GM21390 (cell line): ENCODE measurements around the gene AP2M1.
"Not testable (repeated sequence)": the region's sequence is repeated elsewhere in the genome, so short reads cannot be mapped to it uniquely, and the experiment has no call there.

Source experiments
- ATAC-seq: cut with Tn5 transposase; IDR thresholded peaks from one replicate; pipeline ENCODE4 v1.9.1; 2021; ENCODE audit not compliant: unreplicated experiment

The AP2M1 gene

DNA sequence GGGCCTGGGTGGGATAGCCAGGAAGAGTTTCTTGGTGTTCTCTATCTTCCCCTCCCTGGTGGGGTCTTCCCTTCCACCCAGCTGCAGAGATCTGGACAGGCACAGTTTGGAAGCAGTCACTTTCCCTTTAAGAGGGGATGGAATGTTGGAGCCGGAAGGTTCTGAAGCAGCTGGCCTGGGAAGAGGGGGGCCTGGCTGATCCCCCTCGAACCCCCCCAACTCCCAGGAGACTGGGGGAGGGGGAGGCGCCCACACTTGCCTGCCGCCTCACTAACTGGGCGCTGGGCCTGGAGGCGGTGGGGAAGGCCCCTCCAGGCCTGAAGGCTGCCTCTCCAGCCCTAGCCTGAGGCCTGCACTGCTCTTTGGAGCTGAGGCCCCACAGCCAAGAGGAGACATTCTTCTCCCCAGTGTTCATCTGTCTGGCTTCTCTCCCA, 18.1 kb upstream of the AP2M1 start:
- ATAC-seq = no peak

DNA sequence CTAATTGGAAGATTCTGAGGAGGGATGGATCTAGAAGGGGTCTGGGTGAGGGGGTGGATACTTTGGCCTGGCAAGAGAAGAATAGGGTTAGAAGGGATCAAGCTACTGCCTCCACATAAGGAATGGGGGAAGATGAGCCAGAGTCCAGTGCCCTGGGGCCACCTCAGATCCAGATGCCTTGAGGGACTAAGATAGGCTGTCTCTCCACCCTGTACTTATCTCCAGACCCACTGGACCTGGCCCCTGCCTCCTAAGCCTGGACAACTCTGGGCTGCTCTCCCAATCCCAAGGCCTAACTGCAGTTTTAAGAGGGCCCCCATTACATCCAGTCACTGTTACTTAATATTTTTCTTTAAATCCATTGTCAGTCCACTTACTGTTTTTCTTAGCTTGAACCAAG, 17.4 kb upstream of the AP2M1 start:
- ATAC-seq = no peak

DNA sequence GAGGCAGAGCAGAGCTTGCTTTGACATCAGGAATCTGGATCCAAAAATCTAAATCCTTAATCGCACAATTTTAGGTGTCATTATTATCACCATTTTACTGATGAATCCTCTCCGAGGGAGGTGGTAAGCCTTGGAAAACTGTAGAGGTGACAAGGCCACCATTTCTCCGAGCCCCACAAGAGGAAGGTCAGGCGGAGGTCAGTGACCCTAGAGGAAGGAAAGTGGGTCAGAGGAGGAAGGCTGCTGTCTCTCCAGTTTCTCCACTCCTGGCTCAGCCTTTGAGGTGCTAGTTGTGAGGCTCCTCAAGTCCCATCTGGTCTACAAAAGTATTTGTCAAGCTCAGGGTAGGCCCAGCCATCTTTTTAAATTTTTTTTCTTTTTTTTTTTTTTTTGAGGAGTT, 16.3 kb upstream of the AP2M1 start:
- no peak for ATAC-seq

DNA sequence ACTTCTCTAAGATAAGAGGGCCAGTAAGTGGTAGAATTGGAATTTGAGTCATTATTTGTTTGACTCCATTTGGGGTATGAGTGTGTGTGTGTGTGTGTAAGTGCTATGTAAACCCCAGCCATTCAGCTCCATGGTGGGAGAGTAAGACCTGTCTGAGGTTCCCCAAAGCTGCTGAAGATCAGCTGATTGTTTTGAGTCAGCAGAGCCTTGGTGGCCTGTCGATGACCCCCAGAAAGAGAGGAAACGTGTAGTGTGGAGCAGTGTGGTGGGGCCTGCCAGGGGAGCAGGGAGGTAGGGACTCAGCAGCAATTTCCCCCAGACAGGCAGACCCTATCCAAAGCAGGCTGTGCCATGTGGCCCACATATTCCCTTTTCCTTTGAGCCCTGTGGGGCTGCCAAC, 14.2 kb upstream of the AP2M1 start:
- no peak for ATAC-seq

DNA sequence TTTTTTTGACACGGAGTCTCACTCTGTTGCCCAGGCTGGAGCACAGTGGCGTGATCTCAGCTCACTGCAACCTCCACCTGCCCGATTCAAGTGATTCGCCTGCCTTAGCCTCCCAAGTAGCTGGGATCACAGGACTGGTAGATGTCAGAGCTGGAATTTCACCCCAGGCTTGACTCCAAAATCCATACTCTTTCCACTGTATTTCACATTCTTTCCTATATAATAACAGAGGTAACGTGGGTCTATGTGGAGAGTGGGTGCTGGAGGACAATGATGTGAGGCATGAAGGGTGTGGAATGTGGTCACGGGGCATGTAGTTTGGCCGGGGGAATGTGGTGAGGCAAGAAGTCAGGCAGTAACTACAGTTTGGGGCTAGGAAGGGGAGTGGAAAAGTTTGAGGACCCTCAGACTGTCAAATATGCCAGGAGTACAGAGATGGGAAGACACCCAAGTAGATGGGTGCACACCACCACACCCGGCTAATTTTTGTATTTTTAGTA, 12.0 kb upstream of the AP2M1 start:
- ATAC-seq = not testable (repeated sequence)

DNA sequence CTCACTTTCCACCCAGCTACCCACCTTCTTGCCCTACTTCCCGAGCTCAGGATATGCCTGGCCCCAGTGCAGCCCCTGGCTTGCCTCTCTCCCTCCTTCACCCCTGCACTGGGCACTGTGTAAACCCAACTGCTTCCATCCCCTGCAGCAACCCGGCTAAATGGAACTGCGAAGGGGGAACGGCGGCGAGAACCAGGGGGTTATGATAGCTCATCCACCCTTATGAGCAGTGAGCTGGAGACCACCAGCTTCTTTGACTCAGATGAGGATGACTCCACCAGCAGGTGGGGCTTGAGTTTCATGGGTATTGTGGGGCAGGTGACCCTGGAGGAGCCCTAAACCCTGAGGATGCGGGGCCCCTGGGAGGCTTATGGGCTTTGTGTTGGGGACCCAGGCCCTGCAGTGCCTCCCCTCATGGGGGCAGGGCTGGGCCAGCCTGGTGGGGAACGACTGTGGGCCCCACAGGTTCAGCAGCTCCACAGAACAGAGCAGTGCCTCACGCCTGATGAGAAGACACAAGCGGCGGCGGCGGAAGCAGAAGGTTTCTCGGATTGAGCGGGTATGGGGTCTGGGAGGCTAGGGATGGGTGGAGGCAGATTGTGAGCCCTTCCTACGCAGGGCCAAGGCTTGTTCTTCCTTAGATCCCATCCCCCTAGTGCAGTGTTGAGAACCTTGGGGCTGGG, 9.9 kb upstream of the AP2M1 start:
- no peak for ATAC-seq

DNA sequence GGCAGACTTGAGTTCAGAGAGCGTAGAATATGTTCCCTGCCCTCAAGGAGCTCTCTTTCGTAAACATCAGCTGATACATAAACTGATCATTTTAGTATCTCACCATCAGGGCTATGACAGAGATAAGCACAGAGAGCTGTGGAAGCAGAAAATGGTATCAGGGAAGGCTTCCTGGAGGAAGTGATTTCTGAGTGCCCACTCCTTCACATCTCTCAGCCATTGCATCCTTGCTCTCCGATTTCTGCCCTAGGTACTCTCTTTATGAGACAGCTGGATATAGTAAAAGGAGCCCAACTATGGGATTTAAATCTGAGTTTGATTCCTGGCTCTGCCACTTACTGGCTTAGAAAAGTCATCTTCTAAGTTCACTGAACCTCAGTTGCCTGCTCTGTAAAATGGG, 9.1 kb upstream of the AP2M1 start:
- no peak for ATAC-seq

DNA sequence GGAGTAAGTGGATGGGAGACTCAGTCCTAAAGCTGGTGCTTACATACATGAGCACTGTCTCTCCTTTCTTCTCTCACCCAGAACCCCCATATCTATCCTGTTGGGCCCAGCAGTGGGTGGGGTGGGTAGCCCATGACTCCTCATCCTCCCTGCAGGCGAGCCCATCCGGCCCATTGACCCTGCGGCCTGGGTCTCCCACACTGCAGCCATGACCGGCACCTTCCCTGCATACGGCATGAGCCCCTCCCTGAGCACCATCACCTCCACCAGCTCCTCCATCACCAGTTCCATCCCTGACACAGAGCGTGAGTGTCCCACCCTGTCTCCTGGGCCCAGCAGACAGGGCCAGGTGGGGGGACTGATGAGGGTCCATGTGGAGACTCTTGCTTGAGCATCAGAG, 8.0 kb upstream of the AP2M1 start:
- ATAC-seq = no peak

DNA sequence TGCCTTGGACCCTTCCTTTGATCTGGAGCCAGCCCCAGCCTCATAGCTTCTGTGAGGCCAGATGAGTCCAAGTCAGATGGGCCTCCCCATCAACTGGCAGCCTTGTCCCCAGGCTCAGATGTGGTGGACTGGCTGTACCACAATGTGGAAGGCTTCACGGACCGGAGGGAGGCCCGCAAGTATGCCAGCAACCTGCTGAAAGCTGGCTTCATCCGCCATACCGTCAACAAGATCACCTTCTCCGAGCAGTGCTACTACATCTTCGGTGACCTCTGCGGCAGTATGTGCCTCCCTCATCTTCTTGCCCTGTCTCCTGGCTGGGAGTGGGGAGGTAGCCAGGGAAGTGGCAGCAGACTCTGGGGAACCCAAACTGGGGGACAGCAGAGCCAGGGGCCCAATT, 6.9 kb upstream of the AP2M1 start:
- ATAC-seq = no peak

DNA sequence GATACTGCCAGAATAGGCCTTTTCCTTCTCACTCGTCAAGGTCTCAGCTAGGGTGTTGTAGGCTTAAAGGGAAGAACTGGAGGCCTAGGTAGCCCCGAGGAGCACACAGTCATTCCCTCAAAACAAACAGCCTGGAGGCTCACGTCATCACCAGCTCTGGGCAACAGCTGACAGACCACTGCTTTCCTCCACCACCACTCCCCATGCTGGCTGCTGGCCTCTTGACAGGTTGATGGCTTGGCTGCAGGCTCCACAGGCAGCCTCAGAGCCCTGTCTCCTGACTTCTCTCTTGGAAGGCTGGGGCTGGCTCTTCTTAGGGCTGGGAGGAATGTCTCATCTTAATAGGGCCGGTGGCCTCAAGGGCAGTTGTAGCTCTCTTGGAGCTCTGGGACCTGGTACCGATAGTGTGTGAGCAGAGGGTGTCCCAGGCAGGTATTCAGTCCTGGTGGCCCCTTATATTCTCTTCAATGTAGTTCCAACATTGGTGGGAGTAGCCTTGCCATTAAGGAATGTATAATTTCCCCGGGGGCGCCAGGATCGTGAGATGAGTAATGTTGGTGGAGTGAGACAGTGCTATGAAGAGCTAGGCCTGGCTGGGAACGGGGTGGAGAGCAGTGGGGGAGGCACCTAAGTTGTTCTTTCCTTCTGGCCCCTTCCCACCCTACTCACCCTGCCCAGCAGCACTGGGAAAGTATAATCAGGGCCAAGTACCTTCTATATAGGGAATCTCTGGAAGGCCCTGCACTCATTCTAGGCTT, 6.1 kb upstream of the AP2M1 start:
- no peak for ATAC-seq

DNA sequence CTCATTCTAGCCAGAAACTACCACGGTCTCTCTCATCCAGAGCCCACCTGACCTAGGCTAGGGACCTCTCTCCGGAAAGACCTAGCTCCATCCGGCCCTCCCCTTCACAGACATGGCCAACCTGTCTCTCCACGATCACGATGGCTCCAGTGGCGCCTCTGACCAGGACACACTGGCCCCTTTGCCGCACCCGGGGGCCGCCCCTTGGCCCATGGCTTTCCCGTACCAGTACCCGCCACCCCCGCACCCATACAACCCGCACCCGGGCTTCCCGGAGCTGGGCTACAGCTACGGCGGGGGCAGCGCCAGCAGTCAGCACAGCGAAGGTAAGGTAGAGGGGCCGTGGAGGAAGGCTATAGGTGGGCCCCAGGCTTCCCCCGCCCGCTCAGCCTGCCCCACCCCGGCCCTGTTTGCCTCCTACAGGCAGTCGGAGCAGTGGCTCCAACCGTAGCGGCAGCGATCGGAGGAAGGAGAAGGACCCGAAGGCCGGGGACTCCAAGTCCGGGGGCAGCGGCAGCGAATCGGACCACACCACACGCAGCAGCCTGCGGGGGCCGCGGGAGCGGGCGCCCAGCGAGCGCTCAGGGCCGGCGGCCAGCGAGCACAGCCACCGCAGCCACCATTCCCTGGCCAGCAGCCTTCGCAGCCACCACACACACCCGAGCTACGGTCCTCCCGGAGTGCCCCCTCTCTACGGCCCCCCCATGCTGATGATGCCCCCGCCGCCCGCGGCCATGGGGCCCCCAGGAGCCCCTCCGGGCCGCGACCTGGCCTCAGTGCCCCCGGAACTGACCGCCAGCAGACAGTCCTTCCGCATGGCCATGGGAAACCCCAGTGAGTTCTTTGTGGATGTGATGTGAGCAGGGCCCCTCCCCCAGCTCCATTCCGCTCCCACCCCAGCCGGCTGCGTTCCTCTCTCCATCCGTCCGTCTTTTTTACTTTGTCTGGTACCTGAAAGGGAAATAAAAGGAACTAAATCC, 4.5 kb upstream of the AP2M1 start:
- ATAC-seq = no peak

DNA sequence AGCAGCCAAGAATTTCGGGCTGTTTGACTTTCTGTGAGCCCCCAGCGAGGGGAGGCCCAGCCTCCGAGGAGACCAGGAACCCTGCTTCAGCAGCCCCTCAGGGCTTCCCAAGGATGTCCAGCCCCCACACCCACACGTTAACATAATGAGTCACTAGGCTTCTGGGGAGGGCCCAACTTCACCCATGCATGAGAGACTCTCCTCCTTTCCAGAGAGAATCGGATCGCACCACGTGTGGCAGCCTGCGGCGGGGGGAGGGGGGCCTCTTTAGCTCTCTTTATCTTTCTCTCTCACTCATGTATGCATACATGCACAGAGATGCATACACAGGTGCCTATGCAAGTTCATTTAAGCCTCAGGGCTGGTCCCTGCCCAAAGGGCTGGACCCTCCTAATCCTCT, 3.1 kb upstream of the AP2M1 start:
- no peak for ATAC-seq

DNA sequence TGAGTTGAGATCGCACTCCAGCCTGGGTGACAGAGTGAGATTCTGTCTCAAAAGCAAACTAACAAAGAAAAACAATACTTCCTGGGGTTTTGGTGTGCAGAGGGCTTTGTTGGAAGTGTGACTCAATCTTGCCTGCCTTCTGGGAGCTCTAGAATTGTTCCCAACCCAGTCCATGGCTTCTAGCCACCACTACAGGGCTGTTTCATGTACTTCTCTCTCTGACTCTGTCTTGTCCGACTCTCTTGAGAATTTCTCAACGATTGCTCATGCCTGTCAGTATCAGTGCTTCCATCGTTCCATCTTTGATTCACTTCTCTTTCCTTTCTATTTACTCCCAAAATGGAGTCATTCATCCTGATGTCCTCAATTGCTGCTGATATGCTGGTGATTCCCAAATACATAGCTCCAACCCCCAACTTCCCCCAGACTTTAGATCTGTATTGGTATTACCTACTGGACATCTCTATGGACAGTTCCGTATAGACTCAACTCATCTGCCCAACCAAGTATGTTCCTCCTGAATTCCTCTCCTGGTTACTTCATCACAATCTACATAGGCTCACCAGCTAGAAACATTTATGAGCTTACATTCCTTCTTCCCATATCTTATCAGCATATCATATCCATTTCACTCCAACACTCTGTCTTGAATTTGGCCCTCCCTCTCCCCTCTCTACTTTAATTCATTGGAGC, 1.8 kb upstream of the AP2M1 start:
- no peak for ATAC-seq

DNA sequence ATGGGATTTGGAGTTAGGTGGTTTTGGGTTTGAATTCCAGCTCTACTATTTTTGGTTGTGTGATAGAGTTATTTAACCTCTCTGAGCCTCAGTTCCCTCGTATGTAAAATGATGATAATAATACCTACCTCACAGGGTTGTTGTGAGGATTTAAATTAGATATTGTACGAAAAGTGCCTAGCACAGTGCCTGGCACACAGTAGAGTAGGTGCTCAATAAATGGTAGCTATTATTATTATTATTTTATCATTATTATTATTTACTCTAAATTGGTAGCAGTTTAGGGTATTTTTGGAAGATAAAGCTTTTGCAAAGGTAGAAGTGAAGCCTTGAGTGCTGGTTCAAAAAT, 1.3 kb upstream of the AP2M1 start:
- ATAC-seq = no peak

DNA sequence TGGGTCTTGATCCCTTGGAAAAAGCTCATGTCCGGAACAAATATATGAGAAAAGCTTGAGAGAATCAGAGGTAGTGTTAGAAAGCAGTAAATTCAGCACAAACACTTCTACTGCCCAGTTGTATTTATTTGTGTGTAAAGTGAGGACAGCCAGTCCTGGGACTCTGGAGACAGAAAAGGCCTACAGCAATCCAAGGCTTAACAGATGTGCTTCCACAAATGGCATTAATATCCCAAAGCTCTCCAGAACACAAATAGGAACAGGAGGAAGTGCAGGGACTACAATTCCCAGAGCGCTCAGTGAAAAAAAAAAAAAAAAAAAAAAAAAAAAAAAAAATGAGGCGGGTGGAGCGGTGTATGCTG, 390 bp upstream of the AP2M1 start:
- no peak for ATAC-seq

DNA sequence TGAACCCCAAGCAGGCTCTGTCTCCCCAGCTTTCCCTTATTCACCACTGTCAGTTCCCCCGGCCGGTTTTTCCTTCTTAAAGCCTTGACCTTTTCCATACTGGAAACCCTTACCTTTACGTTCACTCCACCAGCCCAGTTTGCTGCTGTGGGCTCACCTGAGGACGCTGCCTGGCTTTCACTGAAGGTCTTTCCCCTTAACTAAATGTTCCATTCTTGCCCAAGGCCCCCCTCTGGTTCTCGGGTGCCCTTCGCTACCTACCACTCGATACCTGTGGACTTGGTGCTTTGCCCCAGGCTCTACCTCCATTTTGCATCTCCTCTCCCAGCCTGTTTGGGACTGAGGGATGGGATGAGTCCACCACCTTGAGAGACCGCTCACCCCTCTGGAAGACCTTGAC, 851 bp downstream of the AP2M1 start:
- ATAC-seq = no peak

DNA sequence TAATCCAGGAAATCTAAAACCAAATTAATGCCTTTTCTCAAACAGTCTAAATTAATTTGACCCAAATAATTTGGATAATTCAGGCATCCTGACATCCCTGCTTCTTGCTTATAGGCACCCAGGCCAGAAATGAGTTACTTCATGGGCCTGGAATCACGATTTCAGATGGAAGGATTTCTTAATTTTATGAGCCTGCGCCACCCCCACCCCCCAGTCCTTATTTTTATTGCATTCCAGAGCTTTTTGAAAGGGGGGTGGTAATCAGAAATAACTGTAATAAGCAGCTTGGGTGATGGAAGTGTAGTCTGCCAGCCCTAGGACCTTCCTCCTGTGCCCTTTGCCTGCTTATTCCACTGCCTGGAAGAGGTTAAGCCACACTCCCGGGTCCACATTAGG, 1.3 kb downstream of the AP2M1 start:
- ATAC-seq = no peak

DNA sequence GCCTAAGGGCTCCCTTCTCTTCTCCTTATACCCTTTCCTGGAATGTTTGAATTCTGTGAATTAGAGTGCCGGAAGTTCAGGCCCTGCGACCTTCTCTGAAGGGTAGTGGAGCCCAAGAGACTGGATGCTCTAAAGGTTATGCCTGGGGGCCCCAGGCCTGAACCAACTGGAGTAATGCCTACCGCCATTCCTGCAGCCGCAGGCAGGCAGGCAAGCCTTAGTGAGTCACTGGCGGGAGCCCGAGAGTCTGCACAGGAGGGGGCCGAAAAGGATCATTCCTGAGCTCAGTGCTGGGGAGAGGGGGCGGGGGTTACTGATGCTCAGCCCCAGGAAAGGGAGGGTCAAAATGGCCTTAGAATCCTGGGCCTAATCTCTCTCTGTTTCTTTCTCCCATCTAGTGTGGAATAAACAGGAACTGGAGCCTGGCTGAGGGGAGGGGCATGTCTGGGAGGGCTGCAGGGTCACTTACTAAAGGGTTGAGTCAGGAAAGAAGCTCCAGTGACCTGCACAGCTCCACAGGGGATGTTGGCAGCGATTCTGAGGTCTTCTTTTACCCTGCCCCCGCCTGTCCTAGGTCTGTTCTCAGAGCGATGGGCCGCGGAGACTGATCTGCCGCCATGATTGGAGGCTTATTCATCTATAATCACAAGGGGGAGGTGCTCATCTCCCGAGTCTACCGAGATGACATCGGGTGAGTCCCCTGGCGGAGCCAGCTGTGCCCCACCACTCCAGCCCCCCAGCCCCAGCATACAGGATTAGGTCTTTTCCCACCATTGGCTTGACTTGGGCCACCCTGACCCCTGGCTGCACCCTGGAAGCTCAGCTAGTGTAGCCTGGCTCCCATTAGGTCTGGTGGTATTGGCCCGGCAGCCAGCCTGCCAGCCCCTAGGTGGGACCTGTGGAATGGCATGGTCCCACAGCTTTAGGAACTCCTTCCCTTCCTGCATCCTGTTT, 2.0 kb downstream of the AP2M1 start:
- no peak for ATAC-seq

DNA sequence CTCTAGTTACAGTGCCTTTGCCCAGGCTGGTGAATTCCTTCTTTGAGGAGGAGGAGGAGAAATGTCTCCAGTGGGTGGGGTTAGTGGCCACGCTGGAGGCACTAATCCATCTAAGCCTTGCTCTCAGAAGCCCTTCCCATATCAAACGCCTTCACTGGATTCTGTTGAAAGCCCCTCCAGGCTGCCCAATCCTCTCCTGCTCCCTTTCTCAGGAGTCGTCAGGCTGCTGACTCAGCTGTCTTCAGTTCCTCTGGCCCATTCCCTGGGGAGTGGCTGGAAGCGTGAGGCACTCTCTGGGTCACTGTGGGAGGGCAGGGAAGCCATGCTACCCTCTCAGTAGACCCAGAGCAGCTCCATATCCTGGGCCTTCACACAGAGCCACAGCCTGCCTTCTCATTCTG, 2.7 kb downstream of the AP2M1 start:
- no peak for ATAC-seq

DNA sequence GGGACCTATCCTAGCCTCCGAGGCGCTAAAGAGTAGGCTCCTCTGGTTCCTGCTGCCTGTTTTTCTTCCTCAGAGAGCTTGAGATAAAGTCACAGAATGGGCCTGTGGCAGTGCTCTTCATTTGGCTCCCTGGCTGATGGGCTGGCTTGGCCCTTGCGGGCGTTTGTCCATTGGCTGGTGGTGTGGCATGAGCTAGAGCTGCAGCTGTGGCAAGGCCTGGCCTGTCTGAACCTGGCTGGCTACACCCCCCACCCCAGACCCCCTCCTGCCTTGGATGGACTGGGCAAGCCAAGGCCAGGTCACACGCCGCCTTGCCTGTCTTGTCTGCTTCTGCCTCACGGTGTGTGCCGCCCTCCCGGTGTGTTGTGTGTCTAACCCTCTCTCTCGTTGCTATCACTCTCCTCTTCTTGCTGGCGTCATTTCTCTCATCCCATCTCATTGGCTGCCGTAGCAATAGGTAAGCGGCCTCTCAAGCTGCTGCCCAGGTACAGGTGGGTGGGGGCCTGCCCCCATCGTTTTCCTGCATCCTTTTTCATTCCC, 3.2 kb downstream of the AP2M1 start:
- ATAC-seq = no peak
